Epithelial cell of proximal tubule (primary cell): ENCODE data around the gene ARMS2. TPM values are rescaled to one million over a fixed set of nuclear protein-coding genes. Genes with fewer than 3 reads are reported as not detected.
A peak's percentile ranks its signal among the peaks of the same experiment; 100 is the strongest.

ENCODE experiments used
- DNase-seq: peaks from one replicate; pipeline ENCODE4 v3.0.0-alpha.2; 2011; ENCODE audit warnings: low read depth
- H3K4me3 ChIP-seq: 2 replicates; pipeline ENCODE4 v1.5.1; 2011; ENCODE audit warnings: low read depth, mild to moderate bottlenecking, low read length
- CTCF ChIP-seq: conservative IDR thresholded peaks from 2 replicates; pipeline ENCODE4 v1.5.1; 2012; ENCODE audit warnings: low read depth, mild to moderate bottlenecking, low read length
- total RNA-seq: library from RNA; depleted of rRNA; stranded (reverse); fragments of >200 nt; gene quantifications from 2 replicates; pipeline ENCODE4 v1.2.3, GENCODE V29; 2015

Gene ARMS2
- total RNA-seq, 1 donor from 2014 or later: not detected

GRCh38 chr10:122499012-122499411, 44.6 kb downstream of the ARMS2 start:
- no peak overlapping the region for H3K4me3 ChIP-seq
- no peak for TF ChIP-seq CTCF
- DNase-seq: no peak

- H3K4me3 ChIP-seq: no peak overlapping the region
- no peak for DNase-seq
- no peak for TF ChIP-seq CTCF
Measured at GRCh38 chr10:122499491-122499941, 45.1 kb downstream of the ARMS2 start.

GRCh38 chr10:122500194-122500593, 45.7 kb downstream of the ARMS2 start:
- H3K4me3 ChIP-seq: no peak overlapping the region
- no peak for TF ChIP-seq CTCF
- DNase-seq: no peak

- H3K4me3 ChIP-seq: no peak overlapping the region
- no peak for TF ChIP-seq CTCF
- DNase-seq: no peak
Measured at GRCh38 chr10:122500726-122501125, 46.3 kb downstream of the ARMS2 start.

- no peak for DNase-seq
- H3K4me3 ChIP-seq: no peak overlapping the region
- no peak for TF ChIP-seq CTCF
Measured at GRCh38 chr10:122503012-122503411, 48.6 kb downstream of the ARMS2 start.

GRCh38 chr10:122503886-122504609, 49.6 kb downstream of the ARMS2 start:
- no peak for TF ChIP-seq CTCF
- H3K4me3 ChIP-seq: no peak overlapping the region
- DNase-seq: no peak

GRCh38 chr10:122504610-122504950, 50.1 kb downstream of the ARMS2 start:
- no peak for TF ChIP-seq CTCF
- DNase-seq: peak; percentile 7
- no peak overlapping the region for H3K4me3 ChIP-seq
